Type B pancreatic cell (in vitro differentiated cells): ENCODE measurements around the gene CAMKMT. TPM values are rescaled to one million over a fixed set of nuclear protein-coding genes. Genes with fewer than 3 reads are reported as not detected.

Experiments
- DNase-seq: peaks from one replicate; pipeline ENCODE4 v3.0.0; 2021; ENCODE audit warnings: mixed read lengths; ENCODE audit not compliant: unreplicated experiment; ENCODE audit errors: extremely low spot score
- H3K27ac Mint-ChIP-seq: 2 replicates; pipeline ENCODE4 v1.8.0; 2021; ENCODE audit warnings: mild to moderate bottlenecking, mixed read lengths
- H3K27me3 Mint-ChIP-seq: 2 replicates; pipeline ENCODE4 v1.8.0; 2021; ENCODE audit warnings: mixed read lengths
- H3K36me3 Mint-ChIP-seq: 2 replicates; pipeline ENCODE4 v1.8.0; 2021; ENCODE audit warnings: mixed read lengths
- H3K4me1 Mint-ChIP-seq: one replicate; pipeline ENCODE4 v1.8.0; 2021; ENCODE audit warnings: mixed read lengths; ENCODE audit not compliant: unreplicated experiment
- H3K4me3 Mint-ChIP-seq: 2 replicates; pipeline ENCODE4 v1.8.0; 2021; ENCODE audit warnings: mild to moderate bottlenecking, mixed read lengths
- H3K9me3 Mint-ChIP-seq: 2 replicates; pipeline ENCODE4 v1.8.0; 2021; ENCODE audit warnings: mixed read lengths
- CTCF ChIP-seq: fragments of 200-600 bp; sonication (generic); conservative IDR thresholded peaks from 2 replicates; pipeline ENCODE4 v1.5.0; 2021; ENCODE audit warnings: antibody characterized with exemption, mild to moderate bottlenecking
- total RNA-seq: library from RNA; stranded (reverse); gene quantifications from 2 replicates; pipeline ENCODE4 v1.2.1, GENCODE V29; 2021; ENCODE audit warnings: low replicate concordance

CAMKMT gene
- total RNA-seq, 1 donor from 2014 or later: 7.7 TPM

- DNase-seq: no peak
- TF ChIP-seq CTCF: no peak
- no peaks in the 10 kb centered on the region for H3K36me3 Mint-ChIP-seq
- no peaks in the 10 kb centered on the region for H3K9me3 Mint-ChIP-seq
- no peak overlapping the region for H3K27ac Mint-ChIP-seq
- H3K27me3 Mint-ChIP-seq: peaks cover 5% of the 10 kb centered on the region
- no peak overlapping the region for H3K4me3 Mint-ChIP-seq
- H3K4me1 Mint-ChIP-seq: peaks cover 4% of the 10 kb centered on the region
Observed at GRCh38 chr2:44713170-44713569, 351.4 kb downstream of the CAMKMT start.

DNA sequence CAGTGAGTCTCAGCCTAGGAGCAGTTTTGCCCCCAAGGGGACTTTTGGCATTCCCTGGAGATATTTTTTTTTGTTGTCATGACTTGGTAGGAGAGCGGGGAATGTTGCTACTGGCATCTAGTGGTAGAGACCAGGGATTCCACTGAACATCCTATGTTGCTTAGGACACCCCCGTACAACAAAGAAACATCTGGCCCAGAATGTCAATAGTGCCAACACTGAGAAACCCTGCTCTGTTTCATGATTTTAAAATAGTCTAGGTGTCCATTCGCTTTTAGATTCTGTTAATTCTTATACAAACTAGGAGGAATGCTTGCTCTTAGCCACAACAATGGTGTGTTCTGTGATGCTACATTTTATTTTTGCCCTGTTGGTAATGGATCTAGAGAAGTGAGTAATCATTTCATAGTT is 353.9 kb downstream of the CAMKMT start:
- Mint-ChIP-seq H3K27me3 (no peaks in the 10 kb centered on the region), H3K36me3 (no peaks in the 10 kb centered on the region), H3K27ac (no peak overlapping the region), H3K9me3 (no peaks in the 10 kb centered on the region), H3K4me3 (no peak overlapping the region), H3K4me1 (no peaks in the 10 kb centered on the region)
- peak; percentile 60 for TF ChIP-seq CTCF
- no peak for DNase-seq

DNA sequence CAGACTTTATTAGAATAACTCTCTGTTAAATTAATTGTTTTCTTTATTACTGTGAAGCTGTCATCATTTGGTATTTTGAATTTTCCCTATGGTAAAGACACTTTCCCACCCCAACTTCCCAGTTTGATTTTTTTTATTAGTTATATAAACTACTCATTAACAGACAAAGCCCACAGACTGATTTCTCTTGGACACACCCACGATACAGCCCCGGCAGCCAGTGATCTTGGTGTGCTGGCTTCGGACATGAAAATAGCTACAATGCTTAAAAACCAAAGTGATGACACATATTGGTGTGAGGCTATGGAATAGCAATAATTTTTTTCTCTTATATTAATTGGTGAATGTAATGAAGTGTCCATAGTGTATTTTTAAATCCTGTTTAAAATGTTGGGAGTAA is 354.4 kb downstream of the CAMKMT start:
- H3K27me3 Mint-ChIP-seq: no peaks in the 10 kb centered on the region
- no peak overlapping the region for H3K4me3 Mint-ChIP-seq
- H3K36me3 Mint-ChIP-seq: no peaks in the 10 kb centered on the region
- DNase-seq: no peak
- no peaks in the 10 kb centered on the region for H3K4me1 Mint-ChIP-seq
- no peaks in the 10 kb centered on the region for H3K9me3 Mint-ChIP-seq
- no peak overlapping the region for H3K27ac Mint-ChIP-seq
- TF ChIP-seq CTCF: no peak

GRCh38 chr2:44718431-44718830 is 356.7 kb downstream of the CAMKMT start:
- no peak overlapping the region for H3K4me3 Mint-ChIP-seq
- no peak for DNase-seq
- no peaks in the 10 kb centered on the region for H3K4me1 Mint-ChIP-seq
- H3K36me3 Mint-ChIP-seq: no peaks in the 10 kb centered on the region
- no peaks in the 10 kb centered on the region for H3K9me3 Mint-ChIP-seq
- no peaks in the 10 kb centered on the region for H3K27me3 Mint-ChIP-seq
- TF ChIP-seq CTCF: no peak
- H3K27ac Mint-ChIP-seq: no peak overlapping the region

GRCh38 chr2:44719562-44719961 is 357.8 kb downstream of the CAMKMT start:
- TF ChIP-seq CTCF: no peak
- Mint-ChIP-seq H3K9me3 (no peaks in the 10 kb centered on the region), H3K27ac (no peak overlapping the region), H3K27me3 (no peaks in the 10 kb centered on the region), H3K4me3 (no peak overlapping the region), H3K36me3 (no peaks in the 10 kb centered on the region), H3K4me1 (no peaks in the 10 kb centered on the region)
- no peak for DNase-seq

- H3K9me3 Mint-ChIP-seq: no peaks in the 10 kb centered on the region
- no peak overlapping the region for H3K4me3 Mint-ChIP-seq
- H3K36me3 Mint-ChIP-seq: no peaks in the 10 kb centered on the region
- peaks cover 3% of the 10 kb centered on the region for H3K27me3 Mint-ChIP-seq
- no peak overlapping the region for H3K27ac Mint-ChIP-seq
- no peak for DNase-seq
- no peaks in the 10 kb centered on the region for H3K4me1 Mint-ChIP-seq
- TF ChIP-seq CTCF: no peak
Observed at GRCh38 chr2:44722026-44722625, 360.4 kb downstream of the CAMKMT start.
